K562 (cell line): ENCODE measurements around the gene CD47. TPM values are rescaled to one million over a fixed set of nuclear protein-coding genes. Genes with fewer than 3 reads are reported as not detected.

Experiments
- CBX3 ChIP-seq, 2 experiments: IDR thresholded peaks; 1 replicate in 1 of 2; 2 replicates in 1 of 2; pipeline ENCODE4 v1.6.1; 2012; ENCODE audit warnings: inconsistent platforms in 2 of 2, low read length in 2 of 2, borderline replicate concordance in 1 of 2, control low read depth in 1 of 2
- CBX5 ChIP-seq: IDR thresholded peaks from 2 replicates; pipeline ENCODE4 v1.6.1; 2014; ENCODE audit warnings: low read depth, borderline replicate concordance
- EP400 ChIP-seq: fragments of 450-650 bp; IDR thresholded peaks from 2 replicates; pipeline ENCODE4 v1.6.1; 2017; ENCODE audit warnings: antibody characterized with exemption, mild to moderate bottlenecking, moderate library complexity
- HLTF ChIP-seq: fragments of 450-650 bp; IDR thresholded peaks from 2 replicates; pipeline ENCODE4 v1.6.1; 2016
- IRF1 ChIP-seq: sonication (generic); formaldehyde crosslinking; IDR thresholded peaks from 2 replicates; pipeline ENCODE4 v1.8.0; 2022; ENCODE audit warnings: missing genetic modification reagents, mild to moderate bottlenecking, borderline replicate concordance
- MAFF ChIP-seq: IDR thresholded peaks from 2 replicates; pipeline ENCODE4 v1.6.1; 2012; ENCODE audit warnings: low read length, improper control_type of control experiment
- PRMT5 ChIP-seq: sonication (generic); formaldehyde crosslinking; IDR thresholded peaks from 2 replicates; pipeline ENCODE4 v1.5.0; 2020; ENCODE audit warnings: missing genetic modification reagents
- RBM15 ChIP-seq: fragments of 200-400 bp; formaldehyde crosslinking; IDR thresholded peaks from 2 replicates; pipeline ENCODE4 v1.6.1; 2018; ENCODE audit warnings: mild to moderate bottlenecking, low read length, moderate library complexity; ENCODE audit not compliant: insufficient read depth
- RFX5 ChIP-seq: IDR thresholded peaks from 2 replicates; pipeline ENCODE4 v1.6.1; 2011; ENCODE audit warnings: low read depth, mild to moderate bottlenecking, improper control_type of control experiment, low read length
- TFE3 ChIP-seq: fragments of 450-650 bp; formaldehyde crosslinking; IDR thresholded peaks from 2 replicates; pipeline ENCODE4 v1.4.0; 2020; ENCODE audit warnings: mild to moderate bottlenecking, mixed read lengths
- ZNF316 ChIP-seq: fragments of 450-650 bp; IDR thresholded peaks from 2 replicates; pipeline ENCODE4 v1.6.1; 2016
- ZNF347 ChIP-seq: fragments of 450-650 bp; formaldehyde crosslinking; IDR thresholded peaks from 2 replicates; pipeline ENCODE4 v1.4.0; 2020; ENCODE audit warnings: low read depth, mild to moderate bottlenecking, moderate library complexity
- ZNF398 ChIP-seq: fragments of 250-450 bp; sonication (Bioruptor Pico); IDR thresholded peaks from 2 replicates; pipeline ENCODE4 v1.8.0; 2021; ENCODE audit warnings: moderate library complexity, mild to moderate bottlenecking, inconsistent platforms
- ZNF41 ChIP-seq: fragments of 250-450 bp; sonication (Bioruptor Pico); conservative IDR thresholded peaks from 2 replicates; pipeline ENCODE4 v1.4.0; 2020; ENCODE audit warnings: mild to moderate bottlenecking
- ZNF444 ChIP-seq: fragments of 250-450 bp; sonication (Bioruptor Pico); IDR thresholded peaks from 2 replicates; pipeline ENCODE4 v1.4.0; 2020; ENCODE audit warnings: mild to moderate bottlenecking, moderate library complexity
- ZNF518B ChIP-seq: fragments of 250-450 bp; sonication (Bioruptor Pico); IDR thresholded peaks from 2 replicates; pipeline ENCODE4 v1.5.0; 2021; ENCODE audit warnings: mild to moderate bottlenecking, moderate library complexity
- polyA plus RNA-seq, 8 experiments: library from polyadenylated mRNA; depleted of rRNA in 4 of 8; stranded (reverse) in 5 of 8; unstranded in 3 of 8; fragments of >200 nt; fragmentation: Nextera tagmentation in 2 of 8; fragmentation: Illumina TruSeq in 1 of 8; extraction: Ambion mirVana in 2 of 8; extraction: Trizol in 1 of 8; gene quantifications; 2 replicates each; pipeline versions ENCODE4 v1.2.1 to v1.2.3, GENCODE V29; 2011 to 2014; ENCODE audit warnings: inconsistent platforms in 1 of 8, missing spikeins in 1 of 8
- total RNA-seq, 7 experiments: library from RNA; depleted of rRNA in 6 of 7; stranded (reverse); fragments of >200 nt in 6 of 7; fragmentation: Illumina TruSeq in 2 of 7; extraction: Trizol in 2 of 7; gene quantifications; 2 replicates each; pipeline versions ENCODE4 v1.2.1 to v1.2.3, GENCODE V29; 2011 to 2021; ENCODE audit warnings: low replicate concordance in 1 of 7
- TF ChIP-seq, protein P1 (sequence below), 3 experiments: fragments of 200-800 bp in 1 of 3; sonication (Bioruptor generic) in 1 of 3; sonication (generic) in 1 of 3; formaldehyde crosslinking in 1 of 3; IDR thresholded peaks; 2 replicates each; pipeline versions ENCODE4 v1.6.1 to v1.8.0; 2016 to 2022; ENCODE audit warnings: mild to moderate bottlenecking in 2 of 3, missing compliant biosample characterization in 2 of 3, missing genetic modification characterization in 2 of 3, missing genetic modification reagents in 1 of 3

CD47 gene
- total and polyA plus RNA-seq, 9 of the 15 experiments (the other 6 are each of a cell fraction or from before 2014, with no cell fraction given) = 10.2 to 62.6 (median 36.3) TPM

- no peak for TF ChIP-seq ZNF398 (CRISPR knock-in tag)
- no peak for TF ChIP-seq ZNF41
- TF ChIP-seq CBX5 = no peak
- no peak for TF ChIP-seq TFE3 (CRISPR knock-in tag)
- TF ChIP-seq MAFF = no peak
- no peak for TF ChIP-seq RFX5
- TF ChIP-seq ZNF518B (CRISPR knock-in tag) = no peak
- peak; percentile 56 for TF ChIP-seq EP400
- TF ChIP-seq CBX3 (IDR thresholded peaks at IDR 0.05; ENCODE audit: borderline replicate concordance in 1 of 2, low read length in 2 of 2) = no peak
- no peak for TF ChIP-seq RBM15
- no peak for TF ChIP-seq ZNF444 (CRISPR knock-in tag)
- no peak for TF ChIP-seq IRF1 (CRISPR knock-in tag)
- TF ChIP-seq ZNF347 = no peak
- no peak for TF ChIP-seq PRMT5 (CRISPR knock-in tag)
- TF ChIP-seq, protein P1, sequence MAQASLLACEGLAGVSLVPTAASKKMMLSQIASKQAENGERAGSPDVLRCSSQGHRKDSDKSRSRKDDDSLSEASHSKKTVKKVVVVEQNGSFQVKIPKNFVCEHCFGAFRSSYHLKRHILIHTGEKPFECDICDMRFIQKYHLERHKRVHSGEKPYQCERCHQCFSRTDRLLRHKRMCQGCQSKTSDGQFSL (CRISPR knock-in tag; IDR thresholded peaks at IDR 0.05) = no peak
- TF ChIP-seq, protein P1 (tag; IDR thresholded peaks at IDR 0.05) = no peak
- TF ChIP-seq ZNF316 = no peak
- TF ChIP-seq HLTF = no peak
These were observed 33.7 kb upstream of the CD47 start (continued) for GRCh38 chr3:108124337-108125152.
